NCI-H69 (cell line): ENCODE measurements around the gene UNG.
"Not testable (repeated sequence)": the region's sequence is repeated elsewhere in the genome, so short reads cannot be mapped to it uniquely, and the experiment has no call there.

Experiments
- DNase-seq: peaks from one replicate; lab custom pipeline; 2025; lab: John Stamatoyannopoulos, UW

UNG gene

DNA sequence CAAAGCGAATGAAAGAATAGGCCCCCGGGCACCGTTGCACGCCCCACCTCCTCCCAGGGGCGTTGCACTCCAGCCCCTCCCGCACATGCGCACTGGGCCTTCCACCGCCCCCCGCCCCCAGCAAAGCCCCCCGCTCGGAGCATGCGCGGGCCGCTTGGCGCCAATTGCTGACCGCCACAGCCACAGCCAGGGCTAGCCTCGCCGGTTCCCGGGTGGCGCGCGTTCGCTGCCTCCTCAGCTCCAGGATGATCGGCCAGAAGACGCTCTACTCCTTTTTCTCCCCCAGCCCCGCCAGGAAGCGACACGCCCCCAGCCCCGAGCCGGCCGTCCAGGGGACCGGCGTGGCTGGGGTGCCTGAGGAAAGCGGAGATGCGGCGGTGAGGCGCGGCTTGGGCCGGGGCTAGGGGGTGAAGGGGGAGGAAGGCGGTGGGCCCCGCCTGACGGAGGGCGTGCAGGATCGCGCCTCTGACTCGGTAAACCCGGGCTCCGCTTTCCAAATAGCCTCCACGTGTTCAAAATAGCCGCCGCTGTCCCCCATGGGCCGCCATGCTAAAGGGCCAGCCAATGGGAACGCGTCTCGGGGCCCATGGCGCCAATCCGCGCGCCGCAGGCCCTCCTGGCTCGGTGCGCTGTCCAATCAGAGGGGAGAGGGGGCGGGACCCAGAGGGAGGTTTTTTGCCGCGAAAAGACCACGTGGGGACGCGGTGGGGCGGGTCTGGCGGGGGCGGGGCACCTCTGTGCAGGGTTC lies at the start of gene UNG:
Gene UNG (plus strand): TSS at position 163 of the 748 bp plus-strand sequence. CDS start 83 bp downstream, at position 246.
- DNase-seq, result peak; percentile 99

- DNase-seq, result not testable (repeated sequence)
Measured at GRCh38 chr12:109048706-109049105, 48.7 kb upstream of the UNG start.

DNA sequence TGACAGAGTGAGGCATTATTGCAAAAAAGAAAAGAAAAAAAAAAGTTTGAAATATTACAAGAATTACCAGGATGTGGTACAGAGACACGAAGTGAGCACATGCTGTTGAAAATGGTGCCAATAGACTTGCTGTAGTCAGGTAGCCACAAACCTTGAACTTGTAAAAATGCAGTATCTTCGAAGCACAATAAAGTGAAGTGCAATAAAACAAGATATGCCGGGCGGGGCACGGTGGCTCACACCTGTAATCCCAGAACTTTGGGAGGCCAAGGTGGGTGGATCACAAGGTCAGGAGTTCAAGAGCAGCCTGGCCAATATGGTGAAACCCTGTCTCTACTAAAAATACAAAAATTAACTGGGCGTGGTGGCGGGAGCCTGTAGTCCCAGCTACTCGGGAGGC lies 47.6 kb upstream of the UNG start:
- DNase-seq, result not testable (repeated sequence)

DNA sequence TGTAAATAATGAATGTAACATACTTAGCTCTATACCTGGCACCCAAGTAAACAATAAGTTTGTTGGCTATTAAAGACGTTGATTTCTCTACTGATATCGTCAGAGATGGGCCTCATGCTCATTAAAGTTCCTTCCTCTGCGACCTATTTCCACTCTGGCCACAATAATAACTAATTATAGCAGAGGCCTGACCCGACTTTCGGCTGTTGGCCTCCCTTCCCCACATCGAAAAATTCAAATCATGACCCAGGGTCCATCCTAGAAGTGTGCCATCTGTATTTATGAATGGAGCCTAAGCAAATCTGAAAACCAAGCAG lies 45.3 kb upstream of the UNG start:
- DNase-seq, result no peak

DNA sequence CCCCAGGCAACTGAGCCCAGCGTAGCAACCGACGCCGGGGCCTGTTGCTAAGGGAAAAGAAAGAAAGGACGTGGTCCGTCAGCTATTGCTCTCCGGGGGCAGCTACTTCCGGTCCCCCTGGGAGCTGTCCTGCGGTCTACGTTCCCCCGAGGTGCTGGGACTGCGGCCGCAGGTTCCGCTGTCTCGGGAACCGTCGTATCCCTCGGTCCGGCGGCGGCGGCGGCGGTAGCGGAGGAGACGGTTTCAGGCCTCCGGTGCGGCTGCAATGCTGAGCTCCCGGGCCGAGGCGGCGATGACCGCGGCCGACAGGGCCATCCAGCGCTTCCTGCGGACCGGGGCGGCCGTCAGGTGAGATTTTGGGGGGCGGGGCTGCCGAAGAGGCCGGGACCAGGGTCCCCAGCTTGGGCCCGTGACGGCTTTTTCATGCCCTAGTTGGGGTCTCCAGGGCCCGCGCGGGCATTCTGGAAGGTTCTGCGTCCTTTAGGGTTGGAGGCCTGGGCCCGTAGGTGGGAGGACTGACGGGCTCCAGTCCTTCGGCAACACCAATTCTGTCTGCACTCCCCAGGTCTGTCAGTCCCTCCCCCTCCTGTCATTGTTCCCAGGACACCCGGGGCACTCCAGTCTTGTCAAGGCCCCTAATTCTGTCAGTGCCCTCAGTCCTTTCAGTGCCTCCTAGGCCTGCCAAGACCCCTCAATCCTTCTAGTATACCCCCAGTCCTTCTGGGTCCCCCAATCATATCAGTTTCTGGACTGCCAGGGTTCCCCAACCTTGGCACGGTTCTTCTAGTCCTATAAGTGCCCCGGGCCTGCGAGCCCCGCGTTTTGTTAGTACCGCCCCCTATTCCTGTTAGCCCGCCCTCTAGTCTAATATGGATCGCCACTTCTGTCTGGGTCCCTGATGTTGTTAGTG lies 44.7 kb upstream of the UNG start, which contains the start of gene USP30:
Gene USP30 (plus strand): TSS at position 163 of the 910 bp plus-strand sequence. CDS start 103 bp downstream, at position 266.
- DNase-seq, result peak; percentile 96

- DNase-seq, result no peak
Measured at GRCh38 chr12:109053382-109054123, 43.8 kb upstream of the UNG start.

DNA sequence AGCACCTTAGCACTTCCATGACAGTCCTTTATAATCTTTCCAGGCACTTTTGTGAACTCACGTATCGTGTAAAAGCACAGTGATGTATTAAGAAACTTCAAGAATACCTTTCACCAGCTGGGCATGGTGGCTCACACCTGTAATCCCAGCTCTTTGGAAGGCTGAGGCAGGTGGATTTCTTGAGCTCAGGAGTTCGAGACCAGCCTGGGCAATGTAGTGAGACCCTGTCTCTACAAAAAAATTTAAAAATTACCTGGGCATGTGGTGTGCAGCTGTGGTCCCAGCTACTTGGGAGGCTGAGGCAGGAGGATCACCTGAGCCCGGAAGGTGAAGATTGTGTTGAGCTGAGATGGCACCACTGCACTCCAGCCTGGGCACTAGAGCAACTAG lies 43.3 kb upstream of the UNG start:
- not testable (repeated sequence) for DNase-seq

GRCh38 chr12:109054520-109054919 lies 42.9 kb upstream of the UNG start:
- DNase-seq, result no peak

DNA sequence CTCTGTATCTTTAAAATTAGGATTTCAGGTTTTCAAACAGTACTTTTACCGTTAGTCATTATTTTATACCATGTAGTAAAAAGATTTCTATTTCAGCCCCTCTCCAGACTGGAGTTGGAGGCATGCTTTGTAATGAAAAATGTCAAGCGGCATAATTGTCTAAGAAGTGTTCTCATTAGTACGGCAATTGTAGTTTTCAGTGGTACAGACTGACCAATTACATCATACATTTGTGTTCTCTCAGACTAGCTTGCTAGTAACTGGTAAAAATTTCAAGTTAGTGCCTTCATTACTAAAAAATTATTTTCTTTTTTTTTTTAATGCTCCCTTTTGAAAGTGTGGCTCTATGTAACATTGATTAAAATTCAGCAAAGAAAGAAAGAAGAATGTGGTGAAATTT lies 40.5 kb upstream of the UNG start:
- no peak for DNase-seq

DNA sequence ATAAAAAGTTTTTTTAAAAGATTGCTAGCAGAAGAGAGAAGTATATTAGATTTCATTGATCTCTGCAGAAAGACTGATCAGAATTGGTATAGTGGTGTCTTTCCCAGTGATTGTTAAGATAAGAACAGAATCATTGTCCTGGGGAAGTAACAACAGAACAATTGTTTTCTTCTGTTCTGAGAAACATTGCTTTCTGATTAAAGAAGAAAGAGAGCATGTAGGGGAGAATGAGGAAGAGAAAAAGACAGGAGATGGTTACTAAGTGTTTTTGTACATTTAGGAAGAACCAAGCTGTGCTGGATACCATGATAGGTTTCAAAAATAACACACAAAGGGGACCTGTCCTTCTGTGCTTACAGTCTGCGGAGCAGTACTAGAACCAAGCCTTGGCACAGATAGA lies 40.0 kb upstream of the UNG start:
- DNase-seq, result no peak

- DNase-seq, result no peak
Measured at GRCh38 chr12:109058773-109059172, 38.6 kb upstream of the UNG start.

- no peak for DNase-seq
Measured at GRCh38 chr12:109064143-109064542, 33.3 kb upstream of the UNG start.

DNA sequence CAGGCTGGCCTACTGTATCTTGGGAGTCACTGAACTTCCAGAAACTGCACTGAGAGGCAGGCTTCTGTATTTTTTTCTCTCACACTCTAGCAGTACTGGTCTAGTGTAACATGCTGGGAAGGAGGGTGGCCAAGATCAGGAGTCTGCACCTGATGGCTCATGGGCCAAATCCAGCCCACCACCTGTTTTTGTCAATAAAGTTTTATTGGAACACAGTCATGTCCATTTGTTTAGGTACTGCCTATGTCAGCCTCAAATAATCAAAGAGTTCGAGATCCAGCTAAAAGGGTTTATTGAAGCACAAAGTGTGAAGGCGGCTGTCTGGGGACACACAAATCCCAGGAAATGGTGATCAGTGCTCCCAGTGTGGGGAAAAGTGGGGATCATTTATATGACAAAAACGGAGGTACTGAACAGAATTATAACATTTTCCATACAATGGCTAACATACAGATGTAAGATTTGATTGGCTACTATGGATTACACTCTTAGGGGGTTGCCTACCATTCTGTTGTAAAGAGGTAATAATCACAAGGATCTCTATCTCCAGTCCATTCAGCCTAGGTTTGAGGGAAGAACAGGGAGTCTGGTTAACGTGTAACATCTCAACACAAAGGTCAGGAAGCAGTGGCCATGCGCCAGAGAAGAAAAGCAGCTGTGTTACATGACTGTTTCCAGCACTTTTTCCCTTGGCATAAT lies 32.1 kb upstream of the UNG start:
- DNase-seq, result no peak

DNA sequence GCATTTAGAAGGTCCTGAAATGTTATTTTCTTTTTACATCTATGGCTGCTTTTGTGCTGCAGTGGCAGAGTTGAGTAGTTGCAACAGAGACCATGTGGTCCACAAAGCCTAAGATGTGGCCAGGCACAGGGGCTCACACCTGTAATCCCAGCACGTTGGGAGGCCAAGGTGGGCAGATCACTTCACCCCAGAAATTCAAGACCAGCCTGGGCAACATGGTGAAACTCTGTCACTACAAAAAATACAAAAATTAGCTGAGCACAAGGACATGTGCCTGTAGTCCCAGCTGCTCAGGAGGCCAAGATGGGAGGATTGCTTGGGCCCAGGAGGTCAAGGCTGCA lies 31.6 kb upstream of the UNG start:
- no peak for DNase-seq

GRCh38 chr12:109069307-109070271 lies 27.8 kb upstream of the UNG start:
- peak; percentile 80 for DNase-seq

- DNase-seq, result no peak
Measured at GRCh38 chr12:109074866-109075265, 22.5 kb upstream of the UNG start.

GRCh38 chr12:109082751-109083150 lies 14.6 kb upstream of the UNG start:
- DNase-seq, result no peak

DNA sequence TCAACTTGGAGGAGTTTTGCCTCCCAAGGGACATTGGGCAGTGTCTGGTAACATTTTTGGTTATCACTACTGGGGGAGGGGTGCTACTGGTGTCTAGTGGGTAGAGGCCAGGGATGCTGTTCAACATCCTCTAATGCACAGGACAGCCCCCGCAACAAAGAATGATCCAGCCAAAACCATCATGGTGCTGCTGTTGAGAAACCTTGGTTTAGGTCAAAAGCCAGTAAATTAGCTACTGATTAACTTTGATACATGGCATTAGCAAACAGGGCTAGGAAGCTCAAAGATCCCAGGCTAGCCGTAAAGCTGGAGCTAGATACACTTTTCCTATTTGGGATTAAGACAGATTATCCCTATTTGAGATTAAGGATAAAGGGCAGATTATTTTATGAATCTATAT lies 13.0 kb upstream of the UNG start:
- DNase-seq, result no peak

DNA sequence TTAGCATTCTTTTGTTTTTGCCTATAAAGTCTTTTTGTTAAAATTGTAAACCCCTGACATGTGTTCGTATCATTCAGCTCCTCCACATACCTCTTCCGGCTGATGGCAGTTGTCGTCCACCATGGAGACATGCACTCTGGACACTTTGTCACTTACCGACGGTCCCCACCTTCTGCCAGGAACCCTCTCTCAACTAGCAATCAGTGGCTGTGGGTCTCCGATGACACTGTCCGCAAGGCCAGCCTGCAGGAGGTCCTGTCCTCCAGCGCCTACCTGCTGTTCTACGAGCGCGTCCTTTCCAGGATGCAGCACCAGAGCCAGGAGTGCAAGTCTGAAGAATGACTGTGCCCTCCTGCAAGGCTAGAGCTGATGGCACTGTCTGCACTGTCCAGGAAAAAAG lies 11.8 kb upstream of the UNG start:
- DNase-seq, result no peak

DNA sequence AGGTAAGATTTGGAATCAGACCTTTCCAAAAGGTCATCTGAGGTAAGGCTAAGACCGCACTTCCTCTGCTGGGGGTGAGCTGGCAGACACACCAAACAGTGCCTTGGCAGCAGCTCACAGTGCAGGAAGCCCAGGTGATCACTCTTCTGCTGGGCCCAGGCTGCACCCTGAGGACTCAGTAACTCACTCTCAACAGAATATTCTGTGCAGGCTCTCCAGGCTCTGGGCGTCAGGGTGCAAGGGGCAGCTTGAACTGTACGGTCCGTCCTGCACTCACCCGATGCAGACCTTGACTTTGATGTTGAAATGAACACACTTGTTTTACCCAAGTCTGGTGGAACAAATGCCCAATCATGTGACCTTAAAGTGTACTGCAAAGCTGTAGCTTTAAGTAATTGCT lies 10.1 kb upstream of the UNG start:
- DNase-seq, result no peak

DNA sequence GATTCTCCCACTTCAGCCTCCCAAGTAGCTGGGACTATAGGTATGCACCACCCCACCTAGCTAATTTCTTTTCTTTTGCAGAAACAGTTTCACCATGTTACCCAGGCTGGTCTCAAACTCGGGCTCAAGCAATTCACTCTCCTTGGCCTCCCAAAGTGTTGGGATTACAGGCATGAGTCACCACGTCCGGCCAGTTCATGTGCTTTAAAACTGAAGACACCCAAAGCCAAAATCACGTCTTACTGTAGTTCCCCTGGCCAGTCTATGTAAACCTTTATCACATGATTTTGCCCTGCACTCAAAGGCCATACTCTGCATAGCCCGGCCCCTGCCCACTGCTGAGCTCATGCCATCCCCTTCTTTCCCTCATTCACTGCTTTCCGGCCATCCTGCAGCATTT lies 8.6 kb upstream of the UNG start:
- DNase-seq, result no peak
